CD4-positive, alpha-beta T cell treated with Interleukin-17A for 1 hour (primary cell): ENCODE results near the gene SLC22A16.

Experiments used
- DNase-seq: peaks from one replicate; pipeline ENCODE4 v3.0.0-alpha.2; 2020

Gene SLC22A16

DNA sequence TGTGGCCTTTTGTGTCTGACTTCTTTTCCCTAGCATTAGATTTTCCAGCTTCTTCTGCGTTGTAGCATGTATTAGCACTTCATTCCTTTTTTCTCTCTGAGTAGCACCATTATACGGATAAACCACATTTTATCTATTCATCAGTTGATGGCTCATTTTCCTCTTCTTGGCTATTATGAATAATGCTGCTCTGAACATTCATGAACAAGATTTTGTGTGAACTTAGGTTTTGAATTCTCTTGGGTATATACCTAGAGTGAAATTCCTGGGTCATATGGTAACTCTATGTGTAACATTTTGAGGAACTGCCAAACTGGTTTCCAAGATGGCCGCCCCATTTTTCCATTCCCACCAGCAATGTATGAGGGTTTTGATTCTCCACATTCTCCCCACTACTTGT is 28.7 kb downstream of the SLC22A16 start:
- no peak for DNase-seq

DNA sequence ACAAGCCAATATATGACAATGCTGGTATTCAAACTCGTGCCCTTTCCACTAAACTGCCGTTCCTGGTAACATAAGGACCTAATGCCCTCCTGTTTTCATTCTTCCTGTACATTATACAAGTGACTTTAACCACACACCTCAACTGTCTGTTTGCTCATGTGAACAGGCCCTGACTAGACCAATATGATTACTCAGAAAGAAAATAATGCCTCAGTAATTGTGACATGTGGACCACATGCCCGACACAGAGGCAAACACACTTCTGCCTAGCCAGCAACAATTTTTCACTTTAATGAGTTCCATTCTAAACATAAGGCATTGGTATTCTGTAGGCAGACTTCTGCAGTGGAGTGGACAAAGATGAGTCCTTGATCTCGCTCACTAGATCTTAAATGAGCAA is 30.0 kb downstream of the SLC22A16 start:
- no peak for DNase-seq

DNA sequence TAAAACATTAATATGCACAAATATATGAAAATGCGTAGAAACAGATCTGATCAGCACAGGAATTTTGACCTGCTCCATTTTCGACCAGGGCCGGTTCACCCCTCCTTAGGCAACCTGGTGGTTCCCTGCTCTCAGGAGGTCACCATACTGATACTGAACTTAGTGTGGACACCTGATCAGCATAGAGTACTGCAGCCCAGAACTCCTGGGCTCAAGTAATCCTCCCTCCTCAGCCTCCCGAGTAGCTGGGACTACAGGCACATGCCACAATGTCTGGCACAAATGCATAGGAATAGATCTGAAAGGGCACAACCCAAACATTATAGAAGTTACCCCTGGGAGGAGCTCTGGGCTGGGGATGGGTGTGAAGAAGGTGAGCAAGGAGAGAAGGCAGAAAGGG is 36.4 kb downstream of the SLC22A16 start:
- no peak for DNase-seq

DNA sequence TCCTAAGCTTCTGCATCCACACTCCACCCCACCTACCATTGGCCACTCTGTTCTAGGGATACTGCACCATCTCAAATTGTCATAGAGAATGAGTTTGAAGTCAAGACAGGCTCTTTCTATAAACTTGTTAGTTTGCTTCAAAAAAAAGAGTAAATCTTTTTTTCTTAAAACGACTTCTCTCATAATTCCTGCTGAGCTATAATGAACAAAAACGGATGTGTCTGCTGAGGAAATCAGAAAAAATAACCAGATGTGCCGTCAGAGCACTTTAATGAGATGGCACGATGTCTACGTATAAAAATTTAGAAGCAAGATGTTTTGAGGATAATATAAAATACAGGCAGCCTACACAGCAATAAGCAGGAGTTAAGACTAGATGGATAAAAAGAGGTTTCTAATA is 37.1 kb downstream of the SLC22A16 start:
- DNase-seq = no peak

DNA sequence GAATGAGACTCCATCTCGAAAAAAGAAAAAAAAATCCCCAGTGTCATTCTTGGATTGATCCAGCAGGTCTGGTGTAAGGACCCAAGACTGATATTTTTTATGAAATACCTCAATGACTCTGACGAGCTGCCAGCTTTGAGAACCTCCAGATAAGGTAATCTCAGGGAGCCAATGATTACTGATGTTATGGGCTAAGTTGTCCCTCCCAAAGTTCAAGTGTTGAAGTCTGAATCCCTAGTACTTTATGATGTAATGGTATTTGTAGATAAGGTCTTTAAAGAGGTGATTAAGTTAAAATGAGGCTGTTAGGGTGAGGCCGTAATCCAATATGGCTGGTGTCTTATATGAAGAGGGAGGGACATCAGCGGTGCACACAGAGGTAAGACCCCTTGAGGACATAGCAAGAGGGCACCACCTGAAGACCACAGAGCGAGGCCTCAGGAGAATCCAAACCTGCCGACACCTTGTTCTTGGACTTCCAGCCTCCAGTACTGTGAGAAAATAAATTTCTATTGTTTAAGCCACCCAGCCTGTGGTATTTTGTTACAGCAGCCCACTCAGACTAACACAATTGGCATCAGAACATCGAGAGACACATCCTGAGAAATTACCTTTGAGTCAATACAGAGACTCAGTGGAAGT is 41.3 kb downstream of the SLC22A16 start:
- DNase-seq = no peak

DNA sequence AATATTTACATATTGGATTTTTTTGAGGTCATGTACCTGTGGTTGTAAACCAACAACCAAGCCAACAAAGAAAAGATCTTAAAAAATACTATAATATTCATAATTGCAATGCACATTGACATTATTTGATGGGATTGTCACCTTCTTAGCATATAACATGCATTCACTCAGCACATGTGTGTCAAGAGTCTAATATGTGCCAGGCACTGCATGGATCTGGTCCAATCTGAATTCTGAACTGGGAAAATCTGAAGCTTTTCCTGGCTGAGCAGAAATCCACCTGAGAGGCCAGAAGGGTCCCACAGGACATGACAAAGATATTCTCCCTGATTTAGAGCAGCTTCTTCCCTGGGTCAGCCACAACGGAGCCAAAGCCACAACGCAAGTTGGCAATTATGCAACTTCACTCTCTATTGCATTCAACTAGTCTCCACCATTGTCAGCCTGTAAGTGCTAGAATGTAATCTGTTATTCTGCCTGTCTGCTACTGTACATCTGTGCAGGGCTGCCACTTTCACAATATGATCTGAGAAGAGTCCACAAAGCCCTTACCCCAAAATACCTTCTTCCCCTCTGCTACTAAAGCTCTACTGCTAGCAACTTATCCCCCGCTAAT is 44.0 kb downstream of the SLC22A16 start:
- DNase-seq = no peak

DNA sequence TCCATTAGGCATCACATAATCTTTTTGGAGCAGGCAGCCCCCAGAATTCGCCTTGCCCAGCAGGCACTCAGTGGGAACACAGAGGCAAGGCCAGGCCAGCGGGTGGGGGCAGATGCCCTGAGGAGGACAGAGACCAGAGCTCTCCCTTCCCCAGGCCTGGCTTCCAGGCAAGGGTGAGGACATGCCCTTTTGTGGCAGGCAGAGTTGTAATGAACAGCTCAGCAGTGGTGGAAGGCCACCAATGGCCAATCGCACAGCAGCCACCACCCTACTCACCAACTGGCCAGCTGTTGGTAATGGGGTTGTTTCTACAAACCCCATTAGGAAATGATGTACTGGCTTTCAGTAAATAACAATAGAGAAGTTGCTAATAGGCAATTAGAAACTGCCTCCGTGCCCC is 45.7 kb downstream of the SLC22A16 start:
- DNase-seq = no peak

DNA sequence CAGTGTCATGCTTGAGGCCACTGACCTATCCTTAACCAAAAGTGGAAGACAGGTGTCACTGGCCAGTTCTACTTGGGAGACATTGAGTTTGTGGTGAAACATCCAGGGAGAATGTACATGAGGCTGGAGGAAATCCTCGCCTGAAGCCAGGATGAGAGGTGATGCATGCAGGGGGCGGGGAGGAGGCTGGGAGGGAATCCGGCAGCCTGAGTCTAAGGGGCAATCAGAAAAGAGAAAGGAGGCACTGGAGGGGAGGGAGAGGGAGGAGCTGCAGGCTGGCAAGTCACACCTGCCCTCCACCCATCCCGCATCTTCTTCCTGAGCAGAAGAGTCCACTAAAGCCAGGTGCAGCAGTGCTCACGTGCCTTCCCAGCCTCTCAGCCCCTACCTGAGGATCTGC is 46.2 kb downstream of the SLC22A16 start:
- DNase-seq = no peak

DNA sequence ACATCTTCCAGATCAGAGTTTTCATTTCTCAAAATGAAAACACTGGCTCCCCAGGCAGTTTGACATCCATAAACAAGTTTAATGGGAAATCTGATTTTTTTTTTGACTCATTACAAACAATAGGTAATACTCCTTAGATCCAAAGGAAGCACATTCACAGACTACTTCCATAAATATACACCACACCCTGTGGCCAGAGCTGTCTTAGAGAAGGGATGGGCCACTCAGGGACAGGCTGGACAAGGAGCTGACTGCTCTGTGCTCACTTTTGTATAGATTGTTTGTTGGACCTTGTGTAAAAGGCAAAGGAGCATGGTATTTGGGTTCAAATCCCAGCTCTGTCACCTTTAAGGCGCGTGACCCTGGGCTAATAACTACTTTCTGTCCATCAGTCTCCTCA is 48.3 kb downstream of the SLC22A16 start:
- no peak for DNase-seq

DNA sequence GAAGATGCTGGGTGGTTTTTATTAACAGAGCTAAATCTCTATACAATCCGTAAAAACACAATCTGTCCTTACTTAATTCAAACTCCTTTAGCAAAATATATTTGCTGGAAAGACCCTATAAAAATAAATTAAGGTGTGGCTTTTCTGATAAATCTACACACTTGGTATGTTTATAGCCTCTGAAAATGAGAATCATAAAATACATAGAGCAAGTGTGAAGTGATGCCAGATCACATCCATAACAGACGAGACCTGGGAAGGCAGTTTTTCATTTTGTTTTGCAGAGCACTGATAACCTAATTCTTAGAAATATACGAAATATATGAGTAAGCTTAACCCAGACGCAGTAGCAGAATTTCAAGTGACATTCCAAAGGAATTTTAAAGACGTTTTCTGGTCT is 50.6 kb downstream of the SLC22A16 start:
- no peak for DNase-seq

DNA sequence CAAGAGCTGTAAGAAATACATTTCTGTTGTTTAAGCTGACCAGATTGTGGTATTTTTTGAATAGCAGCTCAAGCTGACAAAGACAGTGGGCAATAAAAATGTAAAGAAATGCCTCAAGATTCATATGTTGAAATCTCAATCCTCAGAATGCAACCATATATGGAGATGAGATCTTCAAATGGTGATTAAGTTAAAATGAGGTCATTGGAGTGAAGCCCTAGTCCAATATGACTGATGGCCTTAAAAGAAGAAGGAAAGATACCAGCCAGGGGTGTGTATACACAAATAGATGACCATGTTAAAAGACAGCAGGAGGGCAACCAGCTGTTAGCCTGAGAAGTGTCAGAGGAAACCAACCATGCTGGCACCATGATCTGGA is 54.0 kb downstream of the SLC22A16 start:
- DNase-seq = no peak

DNA sequence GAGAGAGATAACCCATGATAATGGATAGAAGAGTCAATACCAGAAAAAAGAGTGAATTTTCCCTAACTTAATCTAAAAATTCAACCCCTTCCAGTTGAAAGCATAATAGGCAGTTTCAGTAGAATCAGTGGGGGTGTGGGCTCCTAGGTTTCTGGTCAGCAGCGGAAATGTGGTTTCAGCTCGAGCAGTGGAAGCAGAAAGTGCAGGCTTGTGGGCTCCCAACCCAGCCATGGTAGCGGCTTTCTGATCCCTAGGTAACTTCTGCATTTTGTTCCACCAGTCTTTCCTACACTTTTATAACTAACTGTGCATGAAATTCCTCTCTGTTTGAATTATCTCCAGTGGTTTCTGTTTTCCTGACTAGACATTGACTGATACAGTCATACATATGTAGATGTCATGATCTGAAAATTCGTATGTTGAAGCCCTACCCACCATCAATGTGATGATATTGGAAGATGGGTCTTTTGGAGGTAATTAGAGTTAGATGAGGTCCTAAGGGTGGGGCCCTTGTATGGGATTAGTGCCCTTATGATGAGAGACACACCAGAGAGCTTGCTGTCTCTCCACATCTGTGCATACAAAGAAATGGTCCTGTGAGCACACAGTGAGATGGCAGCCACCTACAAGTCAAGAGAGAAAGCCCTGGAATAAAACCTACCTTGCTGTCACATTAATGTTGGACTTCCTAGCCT is 54.5 kb downstream of the SLC22A16 start:
- no peak for DNase-seq

DNA sequence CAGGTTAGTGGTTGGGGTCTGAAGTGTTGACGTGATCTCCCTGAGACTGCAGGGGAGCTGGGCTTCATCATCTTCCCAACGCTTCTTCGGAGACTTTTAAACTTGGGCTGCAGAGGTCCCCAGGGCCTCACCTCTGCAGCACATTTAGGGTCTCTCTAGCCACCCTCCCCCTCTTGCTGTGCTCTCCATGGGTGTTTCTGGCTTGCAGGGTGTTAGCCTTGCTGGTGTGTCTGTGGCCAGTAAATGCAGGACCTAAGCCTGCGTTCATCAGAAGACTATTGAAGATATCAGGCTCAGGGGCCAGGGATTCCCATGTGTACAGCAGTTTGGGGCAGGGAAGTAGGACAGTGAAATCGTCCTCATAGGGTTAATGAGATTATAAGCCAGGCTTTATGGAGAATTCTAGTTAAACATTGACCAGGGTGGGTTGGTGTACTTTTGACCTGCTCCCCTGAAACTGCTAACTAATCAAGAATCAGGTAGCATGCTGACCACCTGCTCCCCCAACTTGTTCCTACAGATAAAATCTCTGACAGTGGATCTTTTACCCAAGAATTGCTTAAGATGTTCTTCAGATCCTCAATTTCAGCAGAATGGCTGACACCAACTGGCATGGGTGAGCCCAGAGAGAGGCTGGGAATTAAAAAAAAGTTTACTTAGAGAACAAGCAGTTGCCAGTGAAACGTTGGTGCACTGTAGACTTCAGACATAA is 57.2 kb downstream of the SLC22A16 start:
- DNase-seq = no peak

DNA sequence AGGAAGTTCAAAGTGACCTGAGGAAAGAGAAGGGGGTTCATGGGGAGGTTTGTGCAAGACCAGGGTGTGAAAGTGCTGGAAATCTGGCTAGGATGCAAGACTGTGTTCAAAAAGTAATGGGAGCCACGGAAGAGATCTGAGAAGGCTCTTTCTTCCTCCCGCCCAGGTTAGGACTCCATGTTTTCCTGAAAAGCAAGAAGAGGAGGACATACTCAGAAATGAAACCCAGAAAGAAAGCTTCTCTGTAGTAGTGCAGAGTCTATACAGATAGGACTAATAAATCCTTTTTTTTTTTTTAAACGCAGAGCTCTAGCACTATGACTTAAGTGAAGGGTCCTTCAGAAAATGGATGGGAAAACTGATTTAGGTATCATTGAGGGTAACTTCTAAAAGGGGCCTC is 57.8 kb downstream of the SLC22A16 start:
- no peak for DNase-seq

DNA sequence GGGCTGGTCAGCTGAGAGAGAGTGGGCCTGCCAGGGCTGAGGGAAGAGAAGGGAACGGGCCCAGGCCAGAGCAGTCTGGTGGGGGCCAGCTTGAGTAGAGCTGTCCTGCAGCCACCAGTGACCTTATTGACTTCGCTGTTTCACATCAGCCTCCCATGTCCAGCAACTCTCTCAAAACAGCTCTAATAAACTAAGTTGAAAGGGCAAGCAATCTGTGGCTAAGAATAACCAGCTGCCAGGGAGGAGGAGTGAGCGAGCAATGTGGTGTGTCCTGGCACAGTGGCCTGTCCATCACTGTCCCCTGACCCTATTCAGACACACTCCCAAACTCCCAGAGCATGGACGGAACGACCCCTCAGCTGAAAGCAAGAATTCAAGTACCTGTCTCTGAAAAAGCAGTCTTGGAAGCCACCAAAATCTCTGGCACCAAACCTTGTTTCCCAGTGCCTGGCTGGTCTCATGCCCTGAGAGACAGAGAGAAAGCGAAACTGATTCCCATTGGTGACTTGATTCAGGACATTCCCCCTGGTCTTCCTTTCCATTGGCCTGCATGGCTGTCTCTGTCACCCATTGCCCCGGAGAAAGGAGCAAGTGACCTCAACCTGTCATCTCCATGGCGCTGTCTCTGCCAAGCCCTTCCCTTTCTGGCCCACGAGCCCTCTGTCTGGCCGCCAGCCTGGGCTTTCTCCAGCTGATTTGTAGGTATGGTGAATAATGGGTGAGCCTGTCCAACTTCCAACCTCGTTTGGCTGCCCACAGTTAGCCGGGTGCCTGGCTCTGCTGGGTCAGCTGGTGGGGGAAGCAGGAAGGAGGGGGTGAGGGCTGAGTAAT is 61.1 kb downstream of the SLC22A16 start, which contains the start of gene DDO:
TSS of gene DDO (minus strand) at position 490 of the 831 bp plus-strand sequence. CDS start 2,113 bp downstream, outside the sequence.
- DNase-seq = no peak

DNA sequence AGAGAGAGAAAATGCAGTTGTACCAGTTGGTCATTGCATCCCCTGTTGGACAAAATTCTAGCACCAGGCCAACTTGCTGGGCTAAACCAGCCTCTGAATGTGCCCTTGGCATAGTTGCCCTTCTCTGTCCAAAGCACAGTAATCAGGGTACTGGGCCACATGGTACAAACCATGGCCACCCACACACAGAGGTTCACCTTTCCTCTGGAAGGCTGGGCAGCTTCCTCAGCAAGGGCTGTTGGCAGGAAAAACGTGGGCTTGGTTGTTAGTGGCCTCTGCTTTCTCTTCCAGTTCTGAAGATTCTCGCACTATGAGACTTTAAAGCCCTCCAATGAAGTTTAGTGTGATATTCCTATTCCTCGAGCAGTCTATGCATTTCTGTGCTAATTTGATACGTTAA is 61.7 kb downstream of the SLC22A16 start:
- no peak for DNase-seq

DNA sequence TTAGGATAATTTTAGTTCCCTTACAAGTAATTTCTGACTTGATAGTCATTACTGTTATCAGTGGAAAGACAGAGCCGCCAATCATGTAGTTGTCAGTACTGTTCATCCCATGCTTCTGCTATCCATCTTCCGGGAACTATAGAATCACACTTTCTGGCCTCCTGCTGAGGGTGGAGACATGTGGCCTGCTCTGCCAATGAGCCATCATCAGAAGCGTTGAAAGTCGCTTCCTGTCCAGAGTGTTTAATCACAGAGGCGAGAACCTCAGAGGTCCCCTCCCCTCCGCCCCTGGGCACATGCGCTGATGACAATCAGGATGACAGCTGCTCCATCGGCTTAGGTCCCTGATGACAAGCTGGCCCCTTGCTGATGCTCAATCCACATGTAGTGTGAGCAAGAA is 64.1 kb downstream of the SLC22A16 start:
- no peak for DNase-seq

DNA sequence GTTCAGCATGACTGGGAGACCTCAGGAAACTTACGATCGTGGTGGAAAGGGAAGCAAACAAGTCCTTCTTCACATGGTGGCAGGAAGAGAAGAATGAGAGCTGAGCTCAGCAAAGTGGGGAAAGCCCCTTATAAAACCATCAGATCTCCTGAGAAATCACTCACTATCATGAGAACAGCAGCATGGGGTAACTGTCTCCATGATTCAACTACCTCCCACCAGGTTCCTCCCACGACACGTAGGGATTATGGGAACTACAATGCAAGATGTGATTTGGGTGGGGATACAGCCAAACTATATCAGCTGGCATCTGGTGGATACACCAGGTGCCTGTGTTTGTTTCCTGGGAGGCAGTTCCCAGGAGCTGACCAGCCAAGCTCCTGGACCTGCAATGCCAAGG is 65.9 kb downstream of the SLC22A16 start:
- no peak for DNase-seq

DNA sequence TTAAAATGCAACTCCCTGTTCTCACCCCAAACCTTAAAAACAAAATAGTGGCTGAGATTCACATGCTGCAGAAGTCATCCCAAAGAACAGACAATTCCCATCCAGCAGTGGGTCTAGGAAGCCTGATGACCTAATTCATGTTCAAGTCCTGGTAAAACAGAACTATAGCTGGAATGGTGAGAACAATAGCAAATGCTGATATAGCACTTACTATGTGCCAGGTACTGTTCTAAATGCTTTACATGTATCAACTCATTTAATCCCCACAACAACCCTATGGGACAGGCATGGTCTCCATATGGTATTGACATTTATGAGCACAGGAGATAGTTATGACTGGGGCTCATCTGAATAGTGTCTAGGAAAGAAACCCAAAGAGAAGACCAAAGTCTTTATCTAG is 66.6 kb downstream of the SLC22A16 start:
- DNase-seq = no peak

DNA sequence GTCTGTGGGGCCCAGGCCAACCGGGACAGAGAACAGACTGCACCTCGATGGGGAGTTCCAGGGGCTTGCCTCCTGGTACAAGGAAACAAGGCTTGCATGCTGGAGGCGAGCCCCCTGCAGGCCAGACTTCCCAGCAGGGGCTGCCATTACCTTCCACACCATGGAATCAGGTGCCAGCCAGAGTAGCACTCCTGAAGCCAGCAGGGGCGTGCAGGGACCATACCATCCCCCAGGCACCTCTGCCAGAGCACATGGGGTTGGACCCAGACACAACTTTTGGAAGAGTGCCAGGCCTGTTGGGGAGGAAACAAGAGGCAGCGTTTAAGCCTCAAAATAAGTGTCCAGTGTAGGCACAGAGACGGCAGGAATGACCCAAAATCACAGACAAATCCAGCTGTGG is 67.5 kb downstream of the SLC22A16 start:
- DNase-seq = no peak

DNA sequence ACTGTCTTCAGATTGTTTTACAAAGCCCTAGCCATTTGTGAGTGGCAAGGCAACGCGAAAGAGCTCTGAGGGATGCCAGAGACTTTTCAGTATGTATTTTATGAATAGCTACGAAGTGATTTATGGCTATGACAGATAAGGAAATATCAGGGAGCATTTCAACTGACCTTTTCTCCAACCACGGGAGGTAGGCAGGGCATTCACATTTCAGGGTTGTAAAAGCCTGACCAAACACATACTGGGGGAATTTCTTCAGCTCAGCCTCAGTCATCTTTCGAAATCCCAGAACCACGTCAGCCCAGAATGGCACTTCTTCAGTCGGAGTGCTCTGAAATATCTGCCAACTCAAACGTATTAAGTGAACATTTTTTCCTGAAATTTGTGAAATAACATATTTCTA is 71.8 kb downstream of the SLC22A16 start:
- DNase-seq = no peak

DNA sequence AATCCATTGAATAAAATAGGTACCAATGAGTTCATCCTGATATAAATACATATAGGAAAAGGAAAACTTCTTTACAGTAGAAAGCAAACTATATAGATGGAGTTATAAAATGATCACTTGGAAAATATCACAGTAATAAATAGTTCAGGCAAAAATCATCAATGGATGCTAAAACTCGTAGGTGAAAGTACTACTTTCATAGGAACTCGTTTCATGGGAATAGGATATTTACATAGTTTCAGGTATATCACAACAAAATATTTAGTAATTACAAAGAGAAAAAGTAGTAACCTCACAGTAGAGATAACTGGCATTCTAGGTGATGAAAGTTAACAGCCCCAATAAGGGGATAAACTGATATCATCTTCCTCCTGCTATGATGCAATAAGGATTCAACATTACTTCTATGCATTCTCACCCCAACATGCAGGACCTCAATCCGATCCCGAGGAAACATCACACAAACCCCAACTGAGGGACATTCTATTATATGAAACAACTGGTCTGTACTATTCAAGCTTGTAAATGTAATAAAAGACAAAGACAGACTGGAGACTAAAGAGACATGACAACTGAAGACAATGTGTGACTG is 74.7 kb downstream of the SLC22A16 start:
- no peak for DNase-seq

DNA sequence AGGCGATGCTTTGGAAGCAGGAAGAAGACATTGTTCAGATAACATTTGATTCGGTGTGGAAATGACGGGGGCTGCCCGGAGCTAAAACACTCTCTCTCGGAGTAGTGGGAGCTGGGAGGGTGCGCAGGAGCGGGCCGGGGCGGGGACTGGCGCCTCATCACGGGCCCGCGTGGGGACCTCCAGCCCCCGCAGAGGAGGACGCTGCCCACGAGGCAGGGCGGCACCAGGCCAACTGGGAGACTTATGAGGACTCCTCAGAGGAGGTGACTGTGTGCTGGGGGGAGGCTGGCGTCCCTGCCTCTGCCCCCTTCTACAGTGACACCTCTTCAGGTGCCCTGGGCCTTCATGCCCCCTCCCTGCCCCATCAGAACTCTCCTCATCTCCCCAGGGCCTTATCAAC is 76.2 kb downstream of the SLC22A16 start:
- no peak for DNase-seq
